HG03575 (cell line): ENCODE results near the gene ABCB1.
"Not testable (repeated sequence)": the region's sequence is repeated elsewhere in the genome, so short reads cannot be mapped to it uniquely, and the experiment has no call there.

Experiments used
- ATAC-seq: cut with Tn5 transposase; IDR thresholded peaks from one replicate; pipeline ENCODE4 v1.9.1; 2021; ENCODE audit not compliant: unreplicated experiment, insufficient number of reproducible peaks, low FRiP score; ENCODE audit errors: extremely low read depth

The ABCB1 gene

DNA sequence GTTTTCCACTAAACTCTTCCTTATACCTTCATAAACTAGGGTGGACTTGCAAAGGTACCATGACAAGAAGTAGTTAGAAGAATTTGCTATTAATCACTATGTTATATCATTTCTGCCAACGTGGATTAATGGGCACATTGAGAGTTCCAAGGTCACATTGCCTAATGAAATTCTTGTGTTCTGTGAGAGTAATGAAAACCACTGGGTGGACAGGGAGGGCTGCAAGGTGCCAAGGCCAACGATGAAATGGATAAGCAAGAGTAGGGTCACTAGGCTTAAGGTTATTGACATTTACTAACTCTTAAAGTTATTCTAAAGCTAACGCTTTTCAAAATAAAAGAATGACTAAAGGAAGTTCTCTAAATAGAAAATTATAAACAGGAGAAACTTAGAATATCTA lies 118.6 kb downstream of the ABCB1 start:
- no peak for ATAC-seq

DNA sequence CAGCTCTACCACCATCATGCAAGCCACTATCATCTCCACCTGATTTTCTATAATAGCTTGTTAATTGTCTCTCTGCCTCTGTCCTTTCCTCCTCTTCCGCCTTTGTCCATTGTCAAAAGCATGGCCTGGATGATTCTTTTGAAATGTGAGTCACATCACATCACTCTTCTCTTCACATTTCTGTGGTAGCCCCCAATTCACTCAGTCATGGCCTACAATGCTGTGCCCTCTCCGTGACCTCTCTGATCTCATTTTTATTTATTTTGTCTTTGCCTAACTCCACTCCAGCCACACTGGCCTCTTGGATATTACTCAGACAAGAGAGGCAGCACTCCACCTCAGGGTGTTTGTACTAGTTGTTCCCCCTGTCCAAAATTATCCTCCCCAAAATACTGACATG lies 120.3 kb downstream of the ABCB1 start:
- no peak for ATAC-seq

DNA sequence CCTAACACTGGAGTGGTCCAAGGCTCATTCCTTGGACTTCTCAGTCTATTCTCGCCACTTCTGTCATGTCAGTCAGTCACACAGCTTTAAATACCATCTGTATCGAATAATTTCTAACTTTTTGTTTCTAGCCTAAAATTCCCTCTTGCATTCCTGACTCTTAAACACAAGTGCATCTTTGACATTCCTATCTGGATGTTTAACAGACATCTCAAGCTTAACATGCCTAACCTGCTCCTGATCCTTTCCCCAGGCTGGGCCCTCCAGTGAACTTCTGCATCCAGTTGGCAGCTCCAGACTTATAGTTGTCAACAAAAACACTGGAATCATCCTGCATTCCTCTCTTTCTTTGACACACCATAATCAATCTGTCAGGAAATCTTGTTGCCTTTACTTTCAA lies 120.7 kb downstream of the ABCB1 start:
- no peak for ATAC-seq

DNA sequence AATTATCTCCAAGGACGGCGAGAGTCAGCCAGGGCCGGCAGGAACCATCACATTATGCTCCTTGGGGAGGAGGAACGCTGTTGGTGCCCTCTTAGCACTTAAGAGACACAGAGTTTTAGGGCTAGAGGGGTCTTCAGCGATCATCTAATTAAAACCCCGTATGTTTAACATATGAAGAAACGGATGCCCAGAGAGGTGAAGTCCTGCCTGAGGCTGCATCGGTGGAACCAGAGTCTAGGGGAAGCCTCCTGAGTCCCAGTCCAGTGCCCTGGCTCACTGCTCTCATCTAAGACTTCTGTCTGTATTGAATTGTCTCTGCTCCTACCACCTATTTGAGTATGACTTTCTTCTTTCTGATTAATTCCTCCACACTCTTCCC lies 124.5 kb downstream of the ABCB1 start:
- ATAC-seq: no peak

DNA sequence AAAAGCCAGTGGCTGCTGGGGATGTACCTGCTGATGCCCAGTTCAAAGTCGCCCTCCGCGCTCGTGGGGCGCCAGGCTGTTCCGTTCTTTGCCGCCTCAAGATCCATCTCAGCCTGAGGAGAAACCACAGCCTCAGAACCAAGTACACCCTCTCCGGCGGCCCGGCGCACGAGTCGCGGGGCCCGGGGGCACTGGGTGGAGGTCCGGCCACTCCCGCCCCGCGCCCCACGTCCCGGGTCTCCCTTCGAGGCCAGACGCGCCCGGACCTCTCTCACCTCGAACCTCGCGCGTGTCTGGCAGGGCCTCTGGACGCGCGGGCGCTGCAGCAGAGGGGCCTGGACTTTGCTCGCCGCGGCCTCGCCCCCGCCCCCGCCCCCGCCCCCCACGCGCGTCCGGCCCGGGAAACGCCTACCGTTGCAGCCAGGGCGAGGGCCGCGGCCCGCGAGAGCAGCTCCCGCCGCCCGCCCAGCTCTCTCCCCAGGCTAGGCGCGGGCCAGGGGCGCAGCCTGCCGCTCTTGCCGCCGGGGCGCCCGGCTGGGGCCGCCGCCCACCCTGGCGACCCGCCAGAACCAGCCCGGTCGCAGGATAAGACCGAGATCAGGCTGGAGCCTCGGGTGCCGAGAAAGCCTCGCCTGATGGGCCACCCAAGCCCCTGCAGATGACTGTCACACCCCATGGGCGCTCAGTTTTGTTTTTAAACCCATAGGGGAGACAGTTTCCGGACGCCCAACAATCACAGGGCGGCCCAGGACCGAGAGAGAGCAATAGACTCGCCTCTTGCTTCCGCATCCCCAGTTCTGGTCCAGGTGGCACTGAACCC lies 125.1 kb downstream of the ABCB1 start, which contains the start of gene ABCB4:
Gene ABCB4 (minus strand): TSS at position 322 of the 820 bp plus-strand sequence. CDS start 215 bp downstream, at position 107.
- ATAC-seq: no peak

DNA sequence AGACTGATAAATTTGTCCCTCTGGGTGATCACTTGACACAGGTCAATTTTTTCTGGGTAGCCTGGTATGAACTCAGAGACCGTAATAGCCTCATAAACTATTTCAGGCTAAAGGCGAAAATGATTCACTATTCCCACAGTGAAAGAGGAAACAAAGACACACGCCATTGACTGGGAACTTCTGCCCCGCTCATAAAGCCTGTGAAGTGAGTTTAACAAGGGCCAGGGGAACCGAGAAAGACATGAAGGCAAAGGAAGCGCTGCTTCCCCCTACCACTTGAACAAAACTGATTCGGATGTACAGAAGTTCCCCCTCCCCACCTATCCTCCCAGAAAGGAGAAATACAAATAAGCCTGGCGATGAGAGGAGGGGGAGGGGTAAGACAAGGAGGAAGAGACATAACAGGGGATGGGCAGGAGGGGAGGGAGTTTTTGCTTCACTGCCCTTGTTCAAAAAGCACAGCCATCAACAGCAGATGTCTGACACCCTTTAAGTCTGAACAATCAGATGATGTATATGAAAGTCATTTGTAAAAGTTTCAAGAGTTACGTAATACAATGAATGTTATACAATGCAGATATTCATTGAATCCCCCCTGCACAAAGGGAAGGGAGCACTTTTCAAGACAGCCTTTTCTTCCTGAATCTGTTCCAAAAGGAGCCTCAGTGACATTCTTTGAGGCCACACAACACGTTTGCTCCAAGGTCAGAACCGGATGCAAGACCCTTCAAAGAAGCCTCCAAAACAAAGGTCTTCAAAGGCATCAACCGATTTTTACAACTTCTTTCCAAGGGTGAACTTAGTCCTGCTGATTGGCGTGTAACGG lies 125.9 kb downstream of the ABCB1 start:
- peak; percentile 84 for ATAC-seq

DNA sequence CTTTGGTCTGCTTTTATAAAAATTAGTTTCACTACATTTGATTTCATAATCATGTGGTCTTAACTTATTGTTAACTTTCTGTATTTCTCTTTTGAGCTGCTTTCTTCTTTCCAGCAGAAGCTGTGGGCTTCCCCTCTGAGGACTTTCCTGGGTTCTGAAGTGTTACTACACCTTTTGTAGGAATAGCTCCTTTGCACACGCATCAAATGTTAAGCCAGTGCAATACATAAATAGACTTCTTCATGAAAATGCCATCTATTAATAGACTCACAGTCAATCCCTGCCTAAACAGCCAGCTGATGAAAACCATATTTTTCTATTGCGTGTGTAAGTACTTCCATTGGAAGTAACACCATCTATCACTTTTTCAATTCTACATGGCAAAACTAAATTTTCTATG lies 126.7 kb downstream of the ABCB1 start:
- ATAC-seq: peak; percentile 0

DNA sequence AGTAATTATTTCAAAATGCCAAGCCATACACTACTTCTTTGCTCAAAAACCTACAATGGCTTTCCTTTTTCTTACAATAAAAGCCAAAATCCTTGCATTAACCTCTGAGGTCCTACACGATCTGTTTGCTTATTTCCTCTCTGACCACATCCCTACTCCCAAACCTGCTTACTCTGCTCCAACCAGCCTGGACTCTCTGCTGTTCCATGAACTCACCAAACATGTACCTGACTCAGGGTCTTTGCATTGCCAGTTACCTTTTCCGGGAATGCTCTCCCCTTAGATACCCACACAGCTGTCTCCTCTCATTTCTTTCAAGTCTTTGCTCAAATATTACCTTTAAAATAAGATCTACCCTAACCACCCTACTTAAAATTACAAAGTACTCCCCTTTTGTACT lies 127.5 kb downstream of the ABCB1 start:
- no peak for ATAC-seq

DNA sequence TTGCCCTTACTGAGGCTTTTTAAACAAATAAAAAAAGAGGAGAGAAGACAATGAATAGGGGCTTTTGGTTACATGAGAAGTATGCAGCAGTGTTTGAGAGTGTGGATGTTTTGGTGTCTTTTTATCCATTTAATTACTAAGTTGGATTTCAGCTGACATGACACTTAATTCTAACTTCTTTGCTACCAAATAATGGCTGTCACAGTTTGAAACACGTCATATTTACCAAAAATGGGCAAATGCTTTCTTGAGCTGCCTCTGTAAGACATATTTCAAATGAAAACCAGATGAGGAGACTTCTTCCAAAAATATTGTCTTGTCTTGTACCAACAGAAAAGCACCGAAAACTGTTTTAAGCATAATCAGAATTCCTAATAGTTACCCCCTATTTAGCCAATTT lies 129.2 kb downstream of the ABCB1 start:
- no peak for ATAC-seq

DNA sequence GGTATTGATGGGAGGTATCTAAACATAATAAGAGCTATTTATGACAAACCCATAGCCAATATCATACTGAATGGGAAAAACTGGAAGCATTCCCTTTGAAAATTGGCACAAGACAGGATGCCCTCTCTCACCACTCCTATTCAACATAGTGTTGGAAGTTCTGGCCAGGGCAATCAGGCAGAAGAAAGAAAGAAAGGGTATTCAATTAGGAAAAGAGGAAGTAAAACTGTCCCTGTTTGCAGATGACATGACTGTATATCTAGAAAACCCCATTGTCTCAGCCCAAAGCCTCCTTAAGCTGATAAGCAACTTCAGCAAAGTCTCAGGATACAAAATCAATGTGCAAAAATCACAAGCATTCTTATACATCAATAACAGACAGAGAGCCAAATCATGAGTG lies 131.5 kb downstream of the ABCB1 start:
- not testable (repeated sequence) for ATAC-seq

DNA sequence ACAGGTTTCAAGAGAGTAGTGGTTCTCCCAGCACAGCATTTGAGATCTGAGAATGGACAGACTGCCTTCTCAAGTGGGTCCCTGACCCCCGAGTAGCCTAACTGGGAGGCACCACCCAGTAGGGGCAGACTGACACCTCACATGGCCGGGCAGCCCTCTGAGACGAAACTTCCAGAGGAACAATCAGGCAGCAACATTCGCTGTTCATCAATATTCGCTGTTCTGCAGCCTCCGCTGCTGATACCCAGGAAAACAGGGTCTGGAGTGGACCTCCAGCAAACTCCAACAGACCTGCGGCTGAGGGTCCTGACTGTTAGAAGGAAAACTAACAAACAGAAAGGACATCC lies 135.2 kb downstream of the ABCB1 start:
- not testable (repeated sequence) for ATAC-seq

DNA sequence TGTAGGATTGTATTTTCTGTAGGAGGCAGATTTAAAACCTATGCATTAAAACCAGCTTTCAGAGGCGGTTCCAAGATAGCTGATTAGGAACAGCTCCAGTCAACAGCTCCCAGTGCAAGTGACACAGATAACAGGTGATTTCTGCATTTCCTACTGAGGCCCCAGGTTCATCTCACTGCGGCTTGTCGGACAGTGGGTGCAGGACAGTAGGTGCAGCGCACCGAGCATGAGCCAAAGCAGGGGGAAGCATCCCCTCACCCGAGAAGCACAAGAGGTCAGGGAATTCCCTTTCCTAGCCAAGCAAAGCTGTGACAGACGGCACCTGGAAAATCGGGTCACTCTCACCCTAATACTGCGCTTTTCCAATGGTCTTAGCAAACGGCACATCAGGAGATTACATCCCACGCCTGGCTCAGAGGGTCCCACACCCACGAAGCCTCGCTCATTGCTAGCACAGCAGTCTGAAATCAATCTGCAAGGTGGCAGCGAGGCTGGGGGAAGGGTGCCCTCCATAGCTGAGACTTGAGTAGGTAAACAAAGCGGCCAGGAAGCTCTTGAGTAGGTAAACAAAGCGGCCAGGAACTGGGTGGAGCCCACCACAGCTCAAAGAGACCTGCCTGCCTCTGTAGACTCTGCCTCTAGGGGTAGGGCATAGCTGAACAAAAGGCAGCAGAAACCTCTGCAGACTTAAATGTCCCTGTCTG lies 135.7 kb downstream of the ABCB1 start:
- not testable (repeated sequence) for ATAC-seq

DNA sequence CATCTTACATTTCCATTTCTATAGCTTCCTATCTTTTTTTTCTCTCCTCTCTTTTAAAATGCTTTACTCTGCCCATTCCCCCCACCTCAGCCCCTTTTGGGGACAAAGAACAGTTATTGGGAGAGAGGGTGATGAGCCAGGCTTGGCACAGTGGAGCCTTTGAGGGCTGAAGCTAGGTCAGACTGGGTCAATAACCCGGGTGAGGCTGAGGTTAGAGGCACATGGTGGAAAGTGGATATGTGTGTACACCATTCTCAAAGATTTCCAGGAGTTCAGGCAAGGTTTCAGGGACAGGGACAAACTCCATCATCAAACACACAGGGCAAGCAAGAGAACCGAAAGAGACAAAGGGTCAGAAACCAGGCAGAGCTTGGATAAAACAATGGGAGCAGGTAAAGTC lies 136.7 kb downstream of the ABCB1 start:
- ATAC-seq: no peak

DNA sequence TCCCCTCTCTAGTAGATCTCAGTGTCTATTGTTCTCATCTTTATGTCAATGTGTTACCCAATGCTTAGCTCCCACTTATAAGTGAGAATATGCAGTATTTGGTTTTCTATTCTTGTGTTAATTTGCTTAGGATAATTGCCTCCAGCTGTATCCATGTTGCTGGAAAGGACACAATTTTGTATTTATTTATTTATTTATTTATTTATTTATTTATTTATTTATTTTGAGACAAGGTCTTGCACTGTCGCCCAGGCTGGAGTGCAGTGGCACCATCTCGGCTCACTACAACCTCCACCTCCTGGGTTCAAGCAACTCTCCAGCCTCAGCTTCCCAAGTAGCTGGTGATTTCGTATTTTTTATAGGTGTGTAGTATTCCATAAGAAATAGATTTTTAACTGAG lies 140.2 kb downstream of the ABCB1 start:
- ATAC-seq: not testable (repeated sequence)

DNA sequence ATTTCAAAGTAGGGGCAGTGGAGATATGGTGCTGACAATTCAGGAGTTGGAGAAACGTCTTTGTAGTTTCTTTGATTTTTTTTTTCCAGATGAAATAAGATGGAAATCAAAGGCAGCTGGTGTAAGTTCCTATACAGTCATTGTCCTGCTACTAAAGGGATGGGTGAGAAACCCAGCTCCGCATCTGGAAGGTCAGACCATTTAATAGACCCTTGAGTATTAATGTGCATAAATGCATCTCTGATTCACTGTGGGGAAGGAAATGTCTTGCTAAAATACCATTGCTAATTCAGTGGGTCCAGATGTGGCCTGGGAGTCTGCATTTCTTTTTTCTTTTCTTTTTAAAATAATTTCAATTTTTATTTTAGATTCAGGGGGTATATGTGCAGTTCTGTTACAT lies 140.7 kb downstream of the ABCB1 start:
- ATAC-seq: no peak

DNA sequence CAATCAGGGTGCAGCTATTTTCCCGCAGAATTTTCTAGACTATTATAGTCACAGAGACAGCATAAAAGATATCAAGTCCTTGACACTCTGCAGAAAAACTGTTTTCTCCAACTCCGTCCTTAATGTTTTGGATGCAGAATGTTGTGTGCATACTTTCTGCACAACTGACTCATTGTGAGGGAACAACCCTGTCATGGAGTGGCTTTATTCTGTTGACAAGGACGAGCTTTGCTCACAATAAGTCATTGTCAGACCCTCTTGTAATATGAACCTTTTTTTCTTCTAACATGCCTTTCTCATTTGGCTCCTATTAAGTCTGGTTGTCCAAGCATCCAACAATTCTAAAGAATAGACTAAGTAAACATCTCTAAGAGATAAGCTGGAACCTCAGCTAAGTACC lies 142.5 kb downstream of the ABCB1 start:
- no peak for ATAC-seq

DNA sequence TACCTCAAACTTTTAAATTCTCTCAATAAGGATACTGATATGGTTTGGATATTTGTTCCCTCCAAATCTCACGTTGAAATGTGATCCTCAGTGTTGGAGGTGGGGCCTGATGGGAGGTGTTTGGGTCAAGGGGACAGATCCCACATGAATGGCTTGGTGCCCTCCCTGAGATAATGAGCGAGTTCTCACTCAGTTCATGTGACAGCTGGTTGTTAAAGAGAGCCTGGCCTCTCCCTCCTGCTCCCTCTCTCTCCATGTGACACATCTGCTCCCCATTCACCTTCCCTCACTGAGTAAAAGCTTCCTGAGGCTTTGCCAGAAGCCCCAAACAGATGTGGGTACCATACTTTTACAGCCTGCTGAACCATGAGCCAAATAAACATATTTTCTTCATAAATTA lies 144.4 kb downstream of the ABCB1 start:
- no peak for ATAC-seq
